Measurements from ENCODE around the gene MRM2.
"Not testable (repeated sequence)": the region's sequence is repeated elsewhere in the genome, so short reads cannot be mapped to it uniquely, and the experiment has no call there.

MRM2 gene

DNA sequence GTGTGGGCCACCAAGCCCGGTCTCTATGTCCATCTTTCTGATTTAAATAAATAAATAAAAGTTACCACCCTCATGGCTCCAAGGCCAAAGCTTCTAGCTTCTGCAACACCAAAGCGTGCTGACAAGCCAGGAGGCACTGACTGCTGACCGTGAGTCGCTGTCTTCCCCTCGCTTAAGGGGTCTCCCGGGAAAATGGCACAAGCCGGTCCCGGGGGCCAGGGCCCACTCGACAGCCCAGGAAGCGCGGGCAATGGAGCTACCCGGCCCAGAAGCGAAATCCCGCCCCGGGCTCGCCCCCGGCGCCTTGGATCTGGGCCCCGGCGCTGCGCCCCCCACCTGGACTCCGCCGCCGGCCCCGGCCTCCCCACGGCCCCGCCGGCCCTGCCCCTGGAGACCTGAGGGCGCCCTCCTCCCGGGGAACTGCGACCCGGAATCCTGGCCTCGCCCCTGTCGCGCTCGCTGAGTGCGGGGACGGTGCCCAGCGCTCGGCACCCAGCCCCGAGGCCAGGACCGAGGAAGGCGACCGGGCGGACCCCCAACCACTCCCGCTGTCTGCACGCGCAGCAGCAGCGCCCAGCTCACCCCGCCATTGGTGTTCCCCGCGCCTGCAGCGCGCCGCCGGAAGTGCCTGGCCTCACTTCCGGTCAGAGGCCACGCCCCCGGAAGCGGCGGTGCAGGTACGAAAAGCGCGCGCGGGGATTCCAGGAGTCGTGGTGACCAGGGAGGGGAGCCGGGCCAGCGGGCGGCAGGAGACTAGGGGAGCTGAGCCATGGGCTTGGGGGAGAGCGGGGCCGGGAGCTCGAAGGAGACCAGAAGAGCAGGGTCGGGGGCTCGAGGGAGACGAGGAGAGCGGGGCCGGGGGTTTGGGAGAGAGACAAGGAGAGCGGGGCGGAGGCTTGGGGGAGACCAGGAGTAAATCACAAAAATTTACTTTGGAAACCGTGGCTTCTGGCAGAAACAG, at the start of gene MRM2, which contains the start of gene NUDT1:
Gene MRM2, minus strand, starts transcription at position 626 of the 961 bp plus-strand sequence. Its CDS starts 36 bp downstream, at position 590.
Gene NUDT1, plus strand, starts transcription at position 647 of the 961 bp plus-strand sequence. CDS start 2,349 bp downstream, outside the sequence.
- DNase-seq (ENCODE audit: low read depth): peak; percentile 65

DNA sequence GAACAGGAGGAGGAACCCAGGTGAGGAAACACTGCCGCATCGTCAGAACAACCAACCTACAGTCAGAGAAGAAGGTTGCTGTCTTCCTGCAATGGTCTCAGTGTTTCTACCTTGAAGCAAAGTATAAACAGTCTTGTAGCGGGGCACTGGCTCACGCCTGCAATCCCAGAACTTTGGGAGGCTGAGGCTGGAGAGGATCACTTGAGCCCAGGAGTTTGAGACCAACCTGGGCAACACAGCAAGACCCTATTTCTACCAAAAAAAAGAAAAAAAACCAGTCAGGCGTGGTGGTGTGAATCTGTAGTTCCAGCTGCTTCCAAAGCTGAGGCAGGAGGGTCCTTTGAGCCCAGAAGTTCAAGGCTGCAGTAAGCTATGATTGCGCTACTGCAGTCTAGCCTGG, 48.9 kb upstream of the MRM2 start:
- no peak for DNase-seq (ENCODE audit: low read depth)

DNA sequence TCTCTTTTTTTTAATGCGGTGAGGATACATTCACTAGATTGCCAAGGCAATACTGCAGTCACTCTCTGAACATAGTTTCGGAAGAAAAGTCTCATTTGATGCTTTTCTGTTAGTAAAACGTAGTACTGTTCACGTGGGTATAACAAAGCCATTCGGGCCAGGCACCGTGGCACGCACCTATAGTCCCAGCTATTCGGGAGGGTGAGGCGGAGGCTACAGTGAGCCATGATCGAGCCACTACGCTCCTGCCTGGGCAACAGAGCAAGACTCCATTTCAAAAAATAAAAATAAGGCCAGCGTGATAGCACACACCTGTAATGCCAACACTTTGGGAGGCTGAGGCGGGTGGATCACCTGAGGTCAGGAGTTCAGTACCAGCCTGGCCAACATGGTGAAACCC, 47.6 kb upstream of the MRM2 start:
- no peak for DNase-seq (ENCODE audit: low read depth)

DNA sequence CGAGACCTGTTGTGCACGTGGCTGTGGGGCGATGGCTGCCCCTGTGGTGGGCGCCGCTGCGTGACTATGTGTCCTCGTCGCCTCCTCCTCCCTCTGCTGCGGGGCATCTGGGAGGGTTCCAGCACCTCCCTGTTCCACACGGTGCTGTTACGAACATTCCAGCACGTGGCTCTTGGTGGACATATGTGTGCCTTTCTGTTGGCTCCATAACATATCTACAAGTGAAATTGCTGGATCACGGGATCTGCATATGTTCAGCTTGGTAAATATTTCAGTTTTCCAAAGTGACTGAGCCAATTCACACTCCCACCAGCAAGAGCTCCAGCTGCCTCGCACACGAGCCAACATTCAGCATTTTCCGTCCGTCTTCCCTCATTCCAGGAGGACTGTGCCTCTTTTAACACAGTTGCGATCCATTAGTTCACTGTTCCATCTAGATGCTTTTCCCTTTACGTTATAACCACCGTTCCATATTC, 47.1 kb upstream of the MRM2 start:
- DNase-seq (ENCODE audit: low read depth): no peak

DNA sequence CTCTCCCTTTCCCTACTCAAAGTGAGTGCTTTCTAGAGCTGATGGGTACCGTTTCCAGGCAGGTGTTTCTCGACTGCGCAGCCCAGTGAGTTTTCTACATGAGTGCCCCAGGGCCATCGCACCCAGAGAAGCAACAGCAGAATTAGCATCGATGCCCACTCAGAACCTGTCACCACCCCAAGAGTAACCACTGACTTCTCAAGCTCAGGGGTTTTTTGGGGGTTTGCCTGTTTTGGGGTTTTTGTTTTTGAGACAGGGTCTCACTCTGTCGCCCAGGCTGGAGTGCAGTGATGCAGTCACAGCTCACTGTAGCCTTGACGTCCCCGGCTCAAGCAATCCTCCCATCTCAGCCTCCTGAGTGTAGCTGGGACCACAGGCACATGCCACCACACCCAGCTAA, 46.5 kb upstream of the MRM2 start:
- no peak for DNase-seq (ENCODE audit: low read depth)

DNA sequence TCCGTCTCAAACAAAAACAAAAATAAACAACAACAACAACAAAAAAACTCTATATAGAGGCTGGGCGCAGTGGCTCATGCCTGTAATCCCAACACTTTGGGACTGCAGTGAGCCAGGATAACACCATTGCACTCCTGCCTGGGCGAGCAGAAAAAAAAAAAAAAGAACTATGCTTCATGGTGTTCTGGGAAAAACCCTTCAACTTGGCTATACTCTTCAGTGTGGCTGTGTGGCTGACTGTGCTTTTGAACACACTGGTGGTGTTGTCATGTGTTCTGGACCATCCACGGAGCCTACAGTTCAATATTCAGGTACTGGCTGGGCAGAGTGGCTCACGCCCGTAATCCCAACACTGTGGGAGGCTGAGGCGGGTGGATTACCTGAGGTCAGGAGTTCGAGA, 45.7 kb upstream of the MRM2 start:
- DNase-seq (ENCODE audit: low read depth): no peak

DNA sequence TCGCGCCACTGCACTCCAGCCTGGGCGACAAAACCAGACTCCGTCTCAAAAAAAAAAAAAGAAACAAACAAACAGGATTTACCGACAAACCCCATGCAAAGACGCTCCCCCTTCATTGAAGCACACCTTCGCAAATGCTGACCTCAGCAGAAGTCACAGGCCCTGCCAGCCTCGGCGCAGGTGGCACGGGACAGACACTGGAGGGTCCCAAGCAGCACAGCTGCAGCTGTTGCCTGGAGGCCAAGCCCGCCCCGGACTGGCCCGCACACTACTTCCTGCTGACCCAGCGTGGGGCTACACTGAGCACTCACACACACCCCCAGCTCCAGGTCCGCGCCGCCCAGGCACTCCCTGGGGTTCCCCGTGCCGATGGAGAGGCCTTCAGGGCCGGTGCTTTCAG, 41.1 kb upstream of the MRM2 start:
- DNase-seq (ENCODE audit: low read depth): no peak

DNA sequence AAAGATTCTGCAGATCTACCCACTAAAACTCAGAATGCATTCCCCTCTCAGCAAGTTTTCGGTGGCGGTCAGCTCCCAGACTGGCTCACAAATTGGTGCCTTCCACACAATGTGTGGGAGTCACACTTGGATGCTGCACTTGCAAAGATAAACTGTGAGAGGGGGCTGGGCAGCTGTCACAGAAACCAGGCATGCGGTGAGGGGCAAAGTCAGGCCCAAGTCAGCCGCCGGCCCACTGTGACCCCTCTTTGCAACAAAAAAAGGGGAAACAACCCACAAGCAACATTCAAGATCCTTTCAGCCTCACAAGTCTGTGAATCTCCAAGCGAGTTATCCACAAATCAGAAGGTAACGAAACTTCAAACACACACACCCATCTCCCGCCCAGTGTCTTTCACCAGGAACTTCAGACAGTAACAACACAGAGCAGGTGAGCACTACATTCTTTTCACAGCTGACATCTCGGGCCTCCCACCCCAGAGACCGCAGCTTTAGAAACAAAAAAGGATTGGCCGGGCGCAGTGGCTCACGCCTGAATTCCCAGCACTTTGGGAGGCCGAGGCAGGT, 40.3 kb upstream of the MRM2 start:
- no peak for DNase-seq (ENCODE audit: low read depth)

DNA sequence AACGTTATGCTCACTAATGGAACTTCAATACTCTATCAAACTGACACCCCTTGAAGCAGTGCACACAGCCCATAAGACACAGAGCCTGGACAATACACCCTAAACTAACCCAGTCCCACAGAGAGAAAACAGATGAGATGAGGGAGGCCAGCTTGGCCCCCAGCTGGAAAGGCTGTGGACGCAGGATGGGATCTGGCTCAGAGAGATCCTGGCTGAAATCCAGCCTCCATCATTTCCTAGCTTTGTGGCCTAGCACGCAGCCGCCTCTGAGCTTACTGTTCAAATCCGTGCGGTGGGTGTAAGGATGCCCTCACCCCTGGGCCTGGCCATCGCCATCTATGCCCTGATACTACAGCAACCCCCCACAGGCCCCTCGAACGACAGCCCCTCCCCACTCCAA, 39.5 kb upstream of the MRM2 start:
- DNase-seq (ENCODE audit: low read depth): no peak

DNA sequence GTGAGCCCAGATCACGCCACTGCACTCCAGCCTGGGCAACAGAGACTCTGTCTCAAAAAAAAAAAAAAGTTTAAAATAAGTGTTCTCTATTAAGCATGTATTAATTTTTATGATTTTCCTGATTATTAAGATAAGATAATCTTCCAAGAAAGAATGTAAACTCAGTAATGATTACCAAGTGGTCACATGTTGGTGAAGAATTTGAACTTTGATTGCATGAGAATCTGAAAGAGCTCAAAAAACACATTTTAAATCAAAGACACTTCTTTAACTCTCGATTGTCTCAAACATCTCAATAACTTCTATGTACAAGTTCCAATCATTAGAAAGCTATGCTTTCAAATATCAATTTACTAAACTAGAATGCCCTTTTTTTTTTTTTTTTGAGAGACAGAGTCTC, 38.4 kb upstream of the MRM2 start:
- no peak for DNase-seq (ENCODE audit: low read depth)

DNA sequence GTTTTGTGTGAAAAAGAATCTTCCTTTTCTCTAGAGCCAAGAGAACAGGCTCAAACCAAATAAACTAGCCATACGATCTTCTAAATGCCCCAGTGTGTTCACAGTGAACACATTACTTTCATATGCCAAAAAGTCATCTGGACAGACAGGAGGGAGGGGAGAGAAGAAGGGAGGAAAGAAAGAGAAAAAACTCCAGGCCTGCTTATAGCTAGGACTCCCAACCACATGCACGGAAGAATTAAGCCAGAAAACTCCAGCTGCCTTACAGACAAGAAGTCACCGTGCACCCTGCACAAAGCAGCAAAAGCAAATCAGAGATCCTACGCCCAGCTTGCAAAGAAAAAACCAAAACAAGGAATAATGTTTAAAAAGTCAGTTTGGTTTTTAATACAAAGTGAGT, 37.9 kb upstream of the MRM2 start:
- no peak for DNase-seq (ENCODE audit: low read depth)

DNA sequence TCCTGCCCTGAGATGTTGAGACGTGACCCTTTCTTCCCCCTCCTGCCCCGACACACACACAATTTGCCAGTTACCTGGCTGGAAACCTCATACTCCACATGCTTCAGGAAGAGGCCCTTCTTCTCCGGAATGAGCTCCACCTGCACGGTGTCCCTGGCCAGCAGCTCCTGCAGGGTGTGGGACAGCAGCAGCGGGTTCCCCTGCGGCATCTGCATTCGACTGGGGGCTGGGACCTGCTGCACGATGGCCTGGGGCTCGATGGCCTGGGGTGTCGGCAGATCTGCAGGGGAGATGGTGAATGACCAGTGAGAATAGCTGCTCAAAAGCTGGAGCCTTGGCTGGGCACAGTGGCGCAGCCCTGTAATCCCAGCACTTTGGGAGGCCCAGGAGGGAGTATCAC, 36.0 kb upstream of the MRM2 start:
- no peak for DNase-seq (ENCODE audit: low read depth)

DNA sequence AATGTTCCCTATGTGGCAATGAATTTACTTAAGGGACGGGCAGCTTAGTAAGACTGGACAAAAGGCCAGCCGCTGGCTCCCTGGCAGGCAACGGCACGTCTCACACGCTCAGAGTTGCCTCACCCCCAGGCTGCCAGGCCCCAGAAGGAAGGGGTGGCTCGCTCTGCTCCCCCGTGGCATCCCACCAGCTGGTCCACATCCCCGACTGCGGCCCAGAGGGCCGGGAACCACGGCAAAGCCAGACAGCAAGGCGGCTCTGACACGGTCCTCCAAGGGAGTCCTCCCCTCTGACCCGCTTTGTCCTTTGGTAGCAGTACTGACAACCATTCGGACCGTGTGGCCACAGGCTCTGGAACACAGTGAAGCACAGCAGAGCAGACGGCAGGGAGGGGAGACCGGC, 34.1 kb upstream of the MRM2 start:
- no peak for DNase-seq (ENCODE audit: low read depth)

DNA sequence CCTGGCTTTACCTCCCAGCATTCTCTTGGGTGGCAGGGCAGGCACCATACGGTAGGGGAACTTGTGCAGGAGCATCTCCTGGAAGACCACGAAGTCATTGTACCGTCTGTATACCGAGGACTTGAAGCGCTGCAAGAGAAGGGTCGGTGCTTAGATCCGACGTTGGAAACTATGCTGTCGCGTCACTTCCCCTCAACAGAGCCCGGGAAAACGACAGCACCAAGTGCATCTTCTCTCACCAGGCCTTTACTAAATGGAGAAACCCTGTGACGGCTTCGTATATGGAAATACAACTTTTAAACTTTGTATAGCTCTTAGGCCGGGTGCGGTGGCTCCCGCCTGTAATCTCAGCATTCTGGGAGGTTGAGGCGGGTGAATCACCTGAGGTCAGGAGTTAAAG, 33.1 kb upstream of the MRM2 start:
- no peak for DNase-seq (ENCODE audit: low read depth)

DNA sequence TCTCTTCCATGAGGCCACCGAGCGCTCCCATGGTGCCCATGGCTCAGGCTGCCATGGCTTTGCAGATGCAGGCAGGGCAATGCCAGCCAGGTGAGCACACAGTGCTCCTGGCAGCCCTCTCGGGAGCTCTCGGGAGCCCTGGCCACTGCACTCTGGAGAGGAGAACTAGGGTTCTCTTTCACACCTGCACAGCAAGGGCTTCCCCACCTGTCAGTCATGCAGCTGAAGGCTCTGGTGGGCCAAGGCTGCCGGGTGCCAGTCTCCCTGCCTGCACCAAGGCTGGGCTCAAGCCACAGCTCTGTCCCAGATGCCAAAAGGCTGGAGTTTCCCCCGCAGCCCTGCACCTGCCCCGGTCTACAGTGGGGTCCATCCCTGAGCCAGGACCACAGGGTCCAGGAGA, 32.7 kb upstream of the MRM2 start:
- no peak for DNase-seq (ENCODE audit: low read depth)

DNA sequence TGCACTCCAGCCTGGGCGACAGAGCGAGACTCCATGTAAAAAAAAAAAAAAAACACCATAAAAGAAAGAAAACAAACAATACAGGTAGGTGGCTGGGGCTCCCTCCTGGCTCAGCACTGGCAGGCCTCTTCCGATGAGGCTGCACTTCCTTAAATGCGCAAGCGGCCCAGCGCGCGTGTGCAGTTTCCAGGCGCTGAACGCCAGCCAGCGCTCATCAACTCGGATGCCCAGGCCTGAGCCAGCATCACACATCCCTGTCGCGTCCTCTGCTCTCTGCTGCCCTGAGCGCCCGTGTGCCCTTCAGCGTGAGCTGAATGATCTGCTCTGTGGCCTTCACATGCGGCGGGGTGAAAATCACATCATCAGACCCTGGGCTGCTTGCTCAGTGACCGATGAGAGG, 31.9 kb upstream of the MRM2 start:
- DNase-seq (ENCODE audit: low read depth): no peak

DNA sequence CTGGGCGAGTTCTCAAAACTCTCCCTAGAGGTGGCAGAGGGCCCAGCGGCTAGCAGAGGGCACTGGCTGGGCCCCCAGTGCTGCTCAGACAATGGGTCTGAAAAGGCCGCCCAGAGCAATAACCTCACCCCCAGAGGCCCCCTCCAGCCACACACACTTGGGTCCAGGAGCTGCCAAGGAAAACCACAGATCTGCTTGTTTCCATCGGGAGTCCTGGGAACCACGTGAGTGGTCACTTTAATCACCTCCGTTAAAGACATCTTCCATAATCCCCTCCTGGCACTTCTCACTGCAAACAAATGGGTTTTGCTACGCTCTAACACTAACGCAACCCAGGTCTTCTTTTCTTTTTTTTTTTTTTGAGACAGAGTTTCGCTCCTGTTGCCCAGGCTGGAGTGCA, 30.0 kb upstream of the MRM2 start:
- no peak for DNase-seq (ENCODE audit: low read depth)

DNA sequence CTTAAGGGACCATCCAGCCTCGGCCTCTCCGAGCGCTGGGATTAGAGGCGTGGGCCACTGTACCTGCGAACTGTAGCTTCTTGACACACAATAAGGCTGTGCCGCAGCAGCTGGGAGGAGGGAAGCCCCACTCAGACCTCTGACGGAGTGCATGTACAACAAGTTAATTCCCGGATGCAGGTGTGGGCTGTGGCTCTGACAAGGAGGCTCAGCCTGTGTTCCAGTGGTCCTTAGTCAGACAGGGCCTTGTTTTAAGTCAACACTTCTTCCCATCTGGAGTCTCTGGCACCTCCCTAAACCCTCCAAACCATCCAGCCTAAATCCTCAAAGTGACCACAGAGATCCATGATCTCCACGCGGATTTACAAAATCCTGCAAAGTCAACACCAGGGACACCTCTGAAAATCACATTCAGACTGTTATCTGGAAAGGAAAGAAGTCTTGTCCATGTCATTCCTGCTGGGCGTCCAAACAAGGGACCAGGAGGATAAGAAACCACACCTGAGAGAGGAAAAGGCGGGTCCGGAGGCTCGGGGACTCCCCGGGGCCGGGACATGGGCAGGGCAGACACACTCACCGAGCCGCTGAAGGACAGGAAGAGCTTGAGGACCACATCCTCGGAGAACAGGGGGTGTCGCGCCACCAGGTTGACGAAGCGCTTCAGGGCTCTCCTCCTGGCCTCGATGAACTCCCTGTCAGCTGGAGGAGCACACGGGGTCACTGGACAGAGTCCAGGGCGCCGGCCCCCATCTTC, 29.4 kb upstream of the MRM2 start:
- DNase-seq (ENCODE audit: low read depth): no peak

DNA sequence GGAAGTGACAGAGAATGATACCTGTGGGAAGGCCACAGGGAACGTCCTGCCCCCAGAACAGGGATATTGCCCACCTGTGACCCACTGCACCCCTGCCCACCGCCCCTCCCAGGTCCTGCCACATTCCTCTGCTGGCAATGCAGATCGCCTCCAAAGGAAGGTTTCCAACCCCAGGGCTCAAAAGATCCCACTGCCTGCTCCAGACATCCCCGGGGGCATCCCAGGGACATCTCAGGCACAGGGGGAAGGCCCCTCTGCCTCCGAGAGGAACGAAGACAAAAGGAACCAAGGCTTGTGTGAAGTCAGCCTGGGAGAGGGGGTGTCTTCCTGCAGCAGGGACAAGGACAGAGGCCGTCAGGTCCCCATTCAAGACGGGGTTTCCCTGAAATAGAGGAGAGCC, 28.5 kb upstream of the MRM2 start:
- no peak for DNase-seq (ENCODE audit: low read depth)

DNA sequence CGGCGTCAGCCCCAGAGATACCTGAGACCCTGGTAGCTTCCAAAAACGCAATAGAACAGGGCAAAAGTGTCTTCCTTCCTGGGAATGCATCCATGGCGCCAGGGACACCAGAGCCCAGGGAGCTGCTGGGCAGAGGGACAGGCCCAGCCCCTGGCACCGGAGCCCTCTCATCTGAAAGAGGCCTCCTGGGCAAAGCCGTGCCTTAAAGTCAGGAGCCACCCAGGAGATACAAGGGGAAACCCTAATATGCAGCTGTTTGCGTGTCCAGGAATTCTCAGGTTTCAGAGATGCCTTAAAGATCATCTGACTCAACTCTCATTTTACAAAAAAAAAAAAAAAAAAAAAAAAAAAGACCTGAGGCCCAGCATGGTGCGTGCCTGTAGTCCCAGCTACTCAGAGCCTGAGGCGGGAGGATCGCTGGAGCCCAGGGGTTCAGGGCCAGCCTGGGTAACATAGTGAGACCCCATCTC, 28.0 kb upstream of the MRM2 start:
- no peak for DNase-seq (ENCODE audit: low read depth)

DNA sequence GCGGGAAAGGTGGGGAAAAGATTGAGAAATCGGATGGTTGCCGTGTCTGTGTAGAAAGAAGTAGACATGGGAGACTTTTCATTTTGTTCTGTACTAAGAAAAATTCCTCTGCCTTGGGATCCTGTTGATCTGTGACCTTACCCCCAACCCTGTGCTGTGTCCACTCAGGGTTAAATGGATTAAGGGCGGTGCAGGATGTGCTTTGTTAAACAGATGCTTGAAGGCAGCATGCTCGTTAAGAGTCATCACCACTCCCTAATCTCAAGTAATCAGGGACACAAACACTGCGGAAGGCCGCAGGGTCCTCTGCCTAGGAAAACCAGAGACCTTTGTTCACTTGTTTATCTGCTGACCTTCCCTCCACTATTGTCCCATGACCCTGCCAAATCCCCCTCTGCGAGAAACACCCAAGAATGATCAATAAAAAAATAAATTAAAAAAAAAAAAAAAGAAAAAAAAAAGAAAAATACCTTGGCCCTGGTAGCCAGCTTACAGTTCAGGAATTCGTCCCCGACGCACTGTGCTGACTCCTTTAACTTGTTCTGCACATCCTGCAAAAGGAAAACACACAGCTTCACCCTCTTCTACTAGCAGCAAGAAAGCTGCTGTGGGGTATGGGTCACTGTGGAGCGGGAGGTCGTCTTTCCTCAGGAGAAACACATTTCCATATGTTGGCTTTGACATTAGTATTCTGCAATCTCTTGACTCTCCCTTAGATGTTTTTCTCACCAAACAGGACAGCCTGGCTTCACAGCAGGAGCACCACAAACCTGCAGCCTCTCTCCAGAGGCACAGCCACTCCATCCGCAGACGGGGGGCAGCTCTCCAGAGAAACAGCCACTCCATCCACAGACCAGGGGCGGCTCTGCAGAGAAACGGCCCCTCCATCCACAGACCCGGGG, 27.3 kb upstream of the MRM2 start:
- DNase-seq (ENCODE audit: low read depth): not testable (repeated sequence)

DNA sequence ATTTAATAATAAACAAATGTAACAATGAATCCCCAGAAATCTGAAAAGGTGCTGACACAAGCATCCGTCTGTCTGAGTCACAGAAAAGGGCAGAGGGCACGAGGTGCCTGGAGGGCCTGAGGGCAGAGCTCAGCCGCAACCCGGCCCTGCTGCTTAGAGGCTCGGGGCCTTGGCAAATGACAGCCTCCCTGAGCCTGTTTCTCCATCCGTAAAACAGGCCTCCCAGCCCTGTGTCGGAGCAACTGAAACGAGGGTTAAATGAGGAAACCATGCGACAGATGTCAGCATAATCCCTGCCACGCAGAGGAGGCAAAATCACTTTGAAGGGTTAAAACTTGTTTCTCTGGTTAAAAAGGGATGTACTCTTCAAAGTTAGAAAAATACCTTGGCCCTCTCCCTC, 24.9 kb upstream of the MRM2 start:
- DNase-seq (ENCODE audit: low read depth): no peak

All from activated T-helper 9 cell treated with anti-CD3 and anti-CD28 coated beads, Interleukin-2, amount 50 U/mL, for 16 hours (primary cell).